Hepatocyte (in vitro differentiated cells): Measurements from ENCODE around the gene MRPL36.

Experiments used
- CTCF ChIP-seq: fragments of 200-600 bp; sonication (generic); IDR thresholded peaks from 2 replicates; pipeline ENCODE4 v1.5.1; 2016; ENCODE audit warnings: antibody characterized with exemption, mild to moderate bottlenecking; ENCODE audit not compliant: poor library complexity
- EZH2 ChIP-seq: fragments of 200-600 bp; sonication (generic); IDR thresholded peaks from 2 replicates; pipeline ENCODE4 v1.6.1; 2016; ENCODE audit warnings: antibody characterized with exemption, mild to moderate bottlenecking, borderline replicate concordance

DNA sequence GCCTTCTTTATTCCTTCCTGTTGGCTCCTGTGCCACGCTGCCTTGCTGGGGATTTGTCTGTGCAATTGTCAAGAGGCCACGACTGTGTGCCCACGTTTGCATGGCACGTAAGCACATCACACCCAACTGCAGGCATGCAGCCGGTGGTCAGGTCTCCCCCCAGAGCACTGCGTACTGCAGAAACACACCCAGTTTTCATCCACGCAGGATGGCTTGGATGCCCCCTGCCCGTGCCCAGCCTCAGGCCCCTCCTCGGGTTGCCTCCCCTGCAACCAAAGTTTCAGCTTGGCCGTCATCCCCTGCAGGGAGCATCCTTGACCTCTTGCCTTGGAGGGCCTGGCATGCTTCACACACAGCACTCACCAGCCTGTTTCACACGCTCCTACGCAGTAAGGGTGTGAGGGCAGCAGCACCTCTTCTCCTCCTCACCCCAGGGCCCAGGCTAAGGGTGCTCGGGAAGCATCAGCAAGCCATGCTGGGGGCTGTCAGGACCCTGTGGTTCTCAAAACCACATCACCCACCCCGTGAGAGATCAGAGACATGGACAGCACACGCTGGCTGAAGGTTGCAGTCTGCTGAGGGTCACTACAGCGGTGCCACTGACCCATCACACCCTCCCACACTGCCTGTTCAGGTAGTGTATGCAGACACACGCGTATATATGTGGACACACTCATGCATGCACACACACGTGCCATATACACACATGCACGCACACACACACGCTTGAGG, 3.1 kb downstream of the MRPL36 start:
- no peak for TF ChIP-seq CTCF
- no peak for TF ChIP-seq EZH2
